ENCODE measurements around the gene NPDC1.

- TF ChIP-seq JUN (IDR thresholded peaks at IDR 0.05) (no peak), RFX5 (IDR thresholded peaks at IDR 0.05) (no peak), ATOH8 (CRISPR knock-in tag; IDR thresholded peaks at IDR 0.05; ENCODE audit: low read depth) (no peak), CBX8 (IDR thresholded peaks at IDR 0.05) (no peak), CTCF (IDR thresholded peaks at IDR 0.05) (no peak), POLR2A (IDR thresholded peaks at IDR 0.05; ENCODE audit: low read length) (no peak), MAZ (IDR thresholded peaks at IDR 0.05; ENCODE audit: borderline replicate concordance, low read depth, low read length) (no peak), MAFK (IDR thresholded peaks at IDR 0.05; ENCODE audit: partially characterized antibody) (no peak), TFCP2L1 (CRISPR knock-in tag; IDR thresholded peaks at IDR 0.05) (no peak)
Measured at GRCh38 chr9:137025517-137025966, 20.4 kb downstream of the NPDC1 start.
